DMS79 treated with DMSO at 0.1 percent for 48 hours (cell line): ENCODE data around the gene UBE2C.
"Not testable (repeated sequence)": the region's sequence is repeated elsewhere in the genome, so short reads cannot be mapped to it uniquely, and the experiment has no call there.

Experiments used
- DNase-seq: peaks from one replicate; lab custom pipeline; 2025; lab: John Stamatoyannopoulos, UW

The UBE2C gene

DNA sequence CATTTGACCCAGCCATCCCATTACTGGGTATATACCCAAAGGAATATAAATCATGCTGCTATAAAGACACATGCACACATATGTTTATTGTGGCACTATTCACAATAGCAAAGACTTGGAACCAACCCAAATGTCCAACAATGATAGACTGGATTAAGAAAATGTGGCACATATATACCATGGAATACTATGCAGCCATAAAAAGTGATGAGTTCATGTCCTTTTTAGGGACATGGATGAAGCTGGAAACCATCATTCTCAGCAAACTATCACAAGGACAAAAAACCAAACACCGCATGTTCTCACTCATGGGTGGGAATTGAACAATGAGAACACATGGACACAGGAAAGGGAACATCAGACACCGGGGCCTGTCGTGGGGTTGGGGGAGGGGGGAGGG is 14.5 kb upstream of the UBE2C start:
- not testable (repeated sequence) for DNase-seq

GRCh38 chr20:45798935-45799642 is 13.4 kb upstream of the UBE2C start:
- peak; percentile 46 for DNase-seq

DNA sequence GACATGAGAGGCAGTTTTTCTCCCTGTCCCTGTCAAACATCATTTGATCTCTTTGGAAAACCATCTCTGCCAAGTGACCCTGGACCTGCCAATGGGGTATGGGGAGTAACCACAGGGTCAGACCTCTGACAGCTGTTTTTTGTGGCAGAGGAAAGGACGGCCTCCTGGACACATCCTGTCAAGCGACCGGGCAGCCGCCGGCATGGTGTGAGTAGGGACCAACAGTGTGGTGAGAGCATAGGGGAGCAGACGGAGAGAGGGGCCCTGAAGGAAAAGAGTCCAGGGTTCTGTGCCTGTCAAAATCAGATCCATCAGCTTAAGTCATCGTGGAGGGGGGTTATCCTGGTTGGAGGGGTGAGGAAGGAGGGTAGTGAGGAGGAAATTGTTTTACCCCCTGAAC is 10.6 kb upstream of the UBE2C start:
- DNase-seq, result no peak

- no peak for DNase-seq
Observed at GRCh38 chr20:45810191-45810970, 2.1 kb upstream of the UBE2C start.

DNA sequence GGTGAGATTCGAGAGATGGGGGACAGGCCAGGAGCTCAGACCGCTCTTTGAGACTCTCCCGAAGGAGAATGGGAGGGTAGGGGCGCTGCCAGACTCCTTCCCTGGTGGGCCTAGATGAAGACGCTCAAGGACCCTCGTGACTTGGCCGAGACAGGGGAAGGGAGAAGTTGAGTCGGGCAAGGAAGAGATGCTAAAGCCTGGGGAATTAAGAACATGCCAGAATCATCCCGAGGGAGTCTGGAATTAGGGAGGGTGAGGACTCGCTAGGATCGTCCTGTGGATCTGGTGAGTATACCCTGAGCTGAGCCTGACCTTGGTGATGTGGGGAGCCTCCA is 529 bp downstream of the UBE2C start:
- DNase-seq, result no peak

GRCh38 chr20:45813489-45813888 is 1.0 kb downstream of the UBE2C start:
- DNase-seq, result no peak

DNA sequence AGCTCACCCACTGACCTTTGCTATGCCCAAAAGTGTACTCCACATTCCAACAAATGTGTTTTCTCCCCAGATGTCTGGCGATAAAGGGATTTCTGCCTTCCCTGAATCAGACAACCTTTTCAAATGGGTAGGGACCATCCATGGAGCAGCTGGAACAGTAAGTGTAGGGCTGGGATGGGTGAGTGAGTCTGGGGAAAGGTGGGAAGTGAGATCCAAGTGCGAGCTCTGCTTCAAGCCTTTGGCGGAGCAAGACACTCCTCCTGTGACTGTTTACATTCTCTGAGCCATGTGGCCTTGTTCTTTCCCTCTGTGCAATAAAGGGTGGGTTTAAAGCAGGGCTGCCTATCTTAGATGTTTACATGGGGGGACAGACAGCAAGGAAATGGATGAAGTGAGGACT is 1.9 kb downstream of the UBE2C start:
- no peak for DNase-seq

DNA sequence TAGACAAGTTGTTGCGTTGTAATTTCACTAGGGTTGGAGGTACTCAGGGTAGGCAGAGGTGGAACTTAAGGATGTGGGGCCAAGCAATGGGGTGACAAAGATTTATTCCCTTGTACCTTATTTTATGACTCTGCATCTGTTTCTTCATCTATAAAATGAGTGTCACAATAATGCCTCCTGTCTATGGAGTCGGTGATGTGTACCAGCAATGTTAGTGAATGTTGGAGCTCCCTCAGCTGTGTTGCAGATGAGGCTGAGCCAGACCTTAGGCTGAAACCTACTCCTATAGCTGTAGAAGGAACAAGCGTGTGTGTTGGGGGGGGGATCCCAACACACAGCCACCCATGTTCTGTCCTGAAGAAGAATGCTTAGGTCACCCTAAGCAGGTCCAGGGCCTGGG is 4.5 kb downstream of the UBE2C start:
- no peak for DNase-seq

- DNase-seq, result no peak
Observed at GRCh38 chr20:45817376-45818194, 5.1 kb downstream of the UBE2C start.

GRCh38 chr20:45818239-45818638 is 5.8 kb downstream of the UBE2C start:
- no peak for DNase-seq

DNA sequence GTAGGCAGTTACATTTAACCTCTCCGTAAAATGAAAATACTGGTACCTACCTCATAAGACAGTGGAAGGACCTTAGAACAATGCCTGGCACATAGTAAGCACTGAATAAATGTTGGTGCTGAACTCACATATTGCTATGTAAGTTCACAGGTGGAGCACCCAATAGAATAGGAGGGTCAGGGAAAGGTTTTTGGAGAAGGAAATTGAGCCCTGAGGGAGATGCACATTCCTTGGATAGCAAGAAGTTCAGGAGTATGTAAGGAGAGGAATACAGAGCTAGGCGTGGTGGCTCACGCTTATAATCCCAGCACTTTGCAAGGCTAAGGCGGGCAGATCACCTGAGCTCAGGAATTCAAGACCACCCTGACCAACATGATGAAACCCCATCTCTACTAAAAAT is 7.0 kb downstream of the UBE2C start:
- no peak for DNase-seq

DNA sequence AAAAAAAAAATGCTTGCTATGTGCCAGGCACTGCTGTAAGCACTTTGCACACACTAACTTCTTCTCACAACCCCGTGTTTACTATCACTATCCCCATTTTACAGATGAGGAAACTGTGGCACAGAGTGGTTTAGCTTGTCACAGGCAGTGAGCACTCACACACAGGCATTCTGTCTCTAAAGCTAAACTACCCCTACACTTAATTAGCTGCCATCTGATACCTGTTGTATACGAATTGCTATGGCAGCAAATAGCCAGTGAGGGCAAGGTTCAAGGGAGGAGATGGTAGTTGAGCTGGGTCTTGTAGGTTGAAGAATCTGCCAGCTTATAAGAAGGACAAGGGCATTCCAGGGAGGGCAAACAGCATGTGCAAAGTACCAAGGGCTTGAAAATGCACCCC is 9.5 kb downstream of the UBE2C start:
- no peak for DNase-seq

GRCh38 chr20:45822857-45823256 is 10.4 kb downstream of the UBE2C start:
- peak; percentile 24 for DNase-seq

- DNase-seq, result no peak
Observed at GRCh38 chr20:45823949-45824835, 11.7 kb downstream of the UBE2C start.

- peak; percentile 6 for DNase-seq
Observed at GRCh38 chr20:45826381-45827019, 14.1 kb downstream of the UBE2C start.

DNA sequence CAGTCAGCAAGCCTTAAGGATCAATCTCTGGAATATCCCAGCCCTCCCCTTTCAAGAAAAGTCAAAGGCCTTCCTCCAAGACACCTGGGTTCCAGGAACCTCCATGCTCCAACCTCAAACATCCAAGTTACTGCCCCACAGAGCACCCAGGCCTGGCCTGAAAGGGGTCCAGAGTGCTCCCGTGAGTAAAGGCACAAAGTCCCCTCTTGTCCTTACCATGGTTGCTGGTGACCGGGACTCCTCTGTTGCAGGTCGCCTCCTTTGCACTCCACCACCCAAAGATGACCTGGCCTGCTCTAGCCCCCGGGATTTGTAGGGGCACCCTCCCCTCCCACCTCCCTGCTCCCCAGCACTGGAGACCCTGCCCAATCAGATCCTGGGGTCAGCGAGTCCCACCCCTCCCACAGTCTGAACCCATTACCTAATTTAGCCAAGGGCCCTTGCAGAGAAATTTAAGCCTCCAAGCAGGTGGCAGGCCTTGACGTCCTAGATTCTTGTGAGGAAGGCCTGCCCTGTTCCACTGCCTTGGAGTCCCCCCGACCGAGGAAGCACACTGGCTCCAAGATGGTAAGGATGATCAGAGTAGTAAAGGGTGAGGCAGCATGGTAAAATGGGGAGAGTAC is 14.7 kb downstream of the UBE2C start, which contains the start of gene TNNC2:
Gene TNNC2, minus strand, starts transcription at position 283 of the 623 bp plus-strand sequence. Its CDS starts 64 bp downstream, at position 219.
- DNase-seq, result no peak

- DNase-seq, result no peak
Observed at GRCh38 chr20:45827712-45828111, 15.3 kb downstream of the UBE2C start.

GRCh38 chr20:45828589-45828988 is 16.1 kb downstream of the UBE2C start:
- DNase-seq, result no peak

- DNase-seq, result not testable (repeated sequence)
Observed at GRCh38 chr20:45829673-45830106, 17.2 kb downstream of the UBE2C start.

DNA sequence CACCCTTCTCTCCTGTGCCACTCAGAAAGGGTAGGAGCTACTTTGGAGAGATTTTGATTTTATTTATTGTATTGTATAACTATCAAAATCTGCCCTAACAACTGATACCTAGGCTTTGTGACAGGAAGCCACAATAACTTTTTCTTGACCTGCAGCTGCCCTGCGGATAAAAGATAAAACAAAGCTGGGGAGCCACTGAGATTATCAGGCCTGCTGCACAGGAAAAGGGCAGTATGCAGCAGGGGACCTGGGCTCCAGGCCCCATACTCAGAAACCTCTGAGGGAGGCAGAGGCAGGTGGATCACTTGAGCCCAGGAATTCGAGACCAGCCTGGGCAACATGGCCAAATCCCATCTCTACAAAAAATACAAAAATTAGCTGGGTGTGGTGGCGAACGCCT is 20.2 kb downstream of the UBE2C start:
- DNase-seq, result no peak
